Measurements from ENCODE around the gene SORCS1. TPM values are rescaled to one million over a fixed set of nuclear protein-coding genes. Genes with fewer than 3 reads are reported as not detected.

The SORCS1 gene
- total and polyA plus RNA-seq, 2 of the 8 experiments (the other 6 are each of a cell fraction or from before 2014, with no cell fraction given): 4.1 to 4.6 TPM

- Histone ChIP-seq H2AK5ac (ENCODE audit: low read depth, low read length) (no peak overlapping the region), H4K5ac (ENCODE audit: insufficient read length, low read depth, low read length) (no peak overlapping the region), H4K91ac (replicated peaks; ENCODE audit: insufficient read length, low read length) (no peak overlapping the region), H3K18ac (ENCODE audit: extremely low read depth, low read length) (no peak overlapping the region), H3K4ac (replicated peaks; ENCODE audit: insufficient read length, low read depth, low read length) (no peak overlapping the region), H3K23me2 (ENCODE audit: low read depth, low read length) (no peaks in the 10 kb centered on the region), H3K4me2 (ENCODE audit: insufficient read depth in 1 of 2, low read depth in 2 of 2, low read length in 2 of 2) (no peak overlapping the region), H2BK120ac (replicated peaks; ENCODE audit: low read depth, low read length) (no peak overlapping the region), H3K27me3 (replicated peaks in 1 of 4; ENCODE audit: control insufficient read depth in 3 of 4, extremely low read depth in 1 of 4, insufficient read depth in 3 of 4, low read length in 3 of 4) (no peaks in the 10 kb centered on the region), H3K9me3 (ENCODE audit: insufficient read depth in 2 of 2, low read depth in 1 of 2, low read length in 1 of 2) (no peaks in the 10 kb centered on the region), H3K27ac (ENCODE audit: low read depth, low read length) (no peak overlapping the region), H4K20me1 (replicated peaks in 1 of 2; ENCODE audit: control insufficient read depth in 1 of 2, insufficient read depth in 2 of 2, low read length in 2 of 2) (no peaks in the 10 kb centered on the region), H2BK15ac (ENCODE audit: low read length) (no peak overlapping the region), H3K23ac (ENCODE audit: insufficient read length) (no peak overlapping the region), H3K36me3 (ENCODE audit: control insufficient read depth in 2 of 4, insufficient read depth in 4 of 4, low read length in 3 of 4) (no peaks in the 10 kb centered on the region), H3K4me1 (replicated peaks in 1 of 4; ENCODE audit: control insufficient read depth in 3 of 4, insufficient read depth in 4 of 4, low read length in 3 of 4) (no peaks in the 10 kb centered on the region), H3K4me3 (ENCODE audit: extremely low read depth in 1 of 4, insufficient read depth in 2 of 4, low read depth in 3 of 4, low read length in 4 of 4) (no peak overlapping the region), H2BK20ac (ENCODE audit: low read length) (no peak overlapping the region), H3K79me1 (ENCODE audit: low read depth, low read length) (no peaks in the 10 kb centered on the region), H3K56ac (replicated peaks; ENCODE audit: insufficient read length, low read depth, low read length) (no peak overlapping the region), H3K79me2 (ENCODE audit: control insufficient read depth in 1 of 2, insufficient read depth in 2 of 2, low read length in 2 of 2) (no peaks in the 10 kb centered on the region), H3K9ac (replicated peaks in 1 of 4; ENCODE audit: extremely low read depth in 1 of 4, low read depth in 3 of 4, low read length in 3 of 4) (no peak overlapping the region), H3K14ac (ENCODE audit: insufficient read length) (no peak overlapping the region), H2AFZ (ENCODE audit: low read length) (no peak overlapping the region), H2BK12ac (ENCODE audit: low read depth, low read length) (no peak overlapping the region), H4K8ac (ENCODE audit: extremely low read depth, insufficient read depth, low read length) (no peak overlapping the region), H2BK5ac (ENCODE audit: low read depth, low read length) (no peak overlapping the region)
- WGBS, 2 experiments (ENCODE audit: extremely low coverage in 1 of 2, insufficient coverage in 1 of 2, insufficient read length in 1 of 2, insufficient replicate concordance in 2 of 2, low coverage in 1 of 2, low lambda C conversion rate in 2 of 2, missing lambda C conversion rate in 1 of 2): 85% methylated on average over 2 of the region's 2 CpGs; no CpG with 5 or more reads in 1 of the 2 experiments
- FAIRE-seq (no peak), DNase-seq (ENCODE audit: low read depth in 1 of 2, low spot score in 2 of 2) (no peak)
- POLR2A ChIA-PET (ENCODE audit: partially characterized antibody): no interaction called here
- no peak for TF ChIP-seq ZNF274 (IDR thresholded peaks at IDR 0.05; ENCODE audit: borderline replicate concordance, extremely low read depth, low read length)
- no peak for TF ChIP-seq CHD1 (IDR thresholded peaks at IDR 0.05; ENCODE audit: low read depth, low read length)
- TF ChIP-seq ATF3 (IDR thresholded peaks at IDR 0.05; ENCODE audit: insufficient read depth, low read depth, low read length): no peak
- no peak for TF ChIP-seq HDAC2 (IDR thresholded peaks at IDR 0.05; ENCODE audit: borderline replicate concordance in 1 of 2, low read depth in 2 of 2, low read length in 2 of 2)
- no peak for TF ChIP-seq BCL11A (IDR thresholded peaks at IDR 0.05; ENCODE audit: low read depth in 2 of 2, low read length in 2 of 2)
- TF ChIP-seq CREB1 (IDR thresholded peaks at IDR 0.05): no peak
- TF ChIP-seq KDM1A (IDR thresholded peaks at IDR 0.05; ENCODE audit: borderline replicate concordance, low read length): no peak
- TF ChIP-seq HDAC6 (IDR thresholded peaks at IDR 0.05; ENCODE audit: low read depth, low read length): no peak
- TF ChIP-seq RAD21 (IDR thresholded peaks at IDR 0.05 in 1 of 2, conservative IDR thresholded peaks at IDR 0.05 in 1 of 2; ENCODE audit: low read depth in 2 of 2, low read length in 2 of 2): no peak
- TF ChIP-seq SIN3A (conservative IDR thresholded peaks at IDR 0.05 in 1 of 2, IDR thresholded peaks at IDR 0.05 in 1 of 2; ENCODE audit: low read depth in 1 of 2, low read length in 2 of 2): no peak
- no peak for TF ChIP-seq CEBPB (IDR thresholded peaks at IDR 0.05; ENCODE audit: low read depth, low read length)
- no peak for TF ChIP-seq PHF8 (conservative IDR thresholded peaks at IDR 0.05; ENCODE audit: low read depth, low read length)
- TF ChIP-seq BRCA1 (IDR thresholded peaks at IDR 0.05; ENCODE audit: low read depth, low read length): no peak
- no peak for TF ChIP-seq GTF2F1 (IDR thresholded peaks at IDR 0.05; ENCODE audit: borderline replicate concordance, low read depth, low read length)
- CTCF ChIA-PET (ENCODE audit: partially characterized antibody): no interaction called here
These were observed 391.5 kb downstream of the SORCS1 start for GRCh38 chr10:106772957-106773356.
